HepG2 (cell line): ENCODE results near the gene NAA16. TPM values are rescaled to one million over a fixed set of nuclear protein-coding genes. Genes with fewer than 3 reads are reported as not detected.

Source experiments
- CEBPZ ChIP-seq: IDR thresholded peaks from 2 replicates; pipeline ENCODE4 v1.6.1; 2012; ENCODE audit warnings: low read length, improper control_type of control experiment
- CREB1 ChIP-seq, 2 experiments: fragments of 450-650 bp in 1 of 2; IDR thresholded peaks; 2 replicates each; pipeline ENCODE4 v1.6.1; 2016 to 2017; ENCODE audit warnings: control low read depth in 1 of 2, mild to moderate bottlenecking in 1 of 2, missing compliant biosample characterization in 1 of 2, missing genetic modification characterization in 1 of 2
- FOXO4 ChIP-seq: sonication (generic); formaldehyde crosslinking; conservative IDR thresholded peaks from 2 replicates; pipeline ENCODE4 v1.8.1; 2023; ENCODE audit warnings: missing genetic modification reagents
- KIAA2018 ChIP-seq: sonication (generic); formaldehyde crosslinking; IDR thresholded peaks from 2 replicates; pipeline ENCODE4 v1.5.0; 2020; ENCODE audit warnings: mild to moderate bottlenecking, missing genetic modification reagents, borderline replicate concordance
- NKX3-1 ChIP-seq: sonication (generic); formaldehyde crosslinking; IDR thresholded peaks from 2 replicates; pipeline ENCODE4 v1.5.0; 2020; ENCODE audit warnings: missing genetic modification reagents
- RCOR2 ChIP-seq: IDR thresholded peaks from 2 replicates; pipeline ENCODE4 v1.6.1; 2016; ENCODE audit warnings: missing biosample characterization, missing genetic modification reagents
- SP2 ChIP-seq: sonication (generic); formaldehyde crosslinking; IDR thresholded peaks from 2 replicates; pipeline ENCODE4 v1.5.1; 2020; ENCODE audit warnings: mild to moderate bottlenecking, missing genetic modification reagents
- SRSF4 ChIP-seq: fragments of 200-400 bp; formaldehyde crosslinking; IDR thresholded peaks from one replicate; pipeline ENCODE4 v1.6.1; 2018; ENCODE audit warnings: mild to moderate bottlenecking, low read depth, low read length, moderate library complexity; ENCODE audit not compliant: poor library complexity, severe bottlenecking
- ZBTB49 ChIP-seq: sonication (generic); formaldehyde crosslinking; IDR thresholded peaks from 2 replicates; pipeline ENCODE4 v1.4.0; 2020; ENCODE audit warnings: missing genetic modification reagents, borderline replicate concordance
- ZNF367 ChIP-seq: sonication (generic); formaldehyde crosslinking; IDR thresholded peaks from 2 replicates; pipeline ENCODE4 v1.4.0; 2020; ENCODE audit warnings: missing genetic modification reagents, borderline replicate concordance
- ZNF670 ChIP-seq: sonication (generic); formaldehyde crosslinking; IDR thresholded peaks from 2 replicates; pipeline ENCODE4 v1.8.0; 2022; ENCODE audit warnings: mild to moderate bottlenecking, missing genetic modification reagents, borderline replicate concordance
- polyA plus RNA-seq, 8 experiments: library from polyadenylated mRNA; depleted of rRNA in 3 of 8; stranded (reverse) in 7 of 8; unstranded in 1 of 8; fragments of >200 nt; fragmentation: Illumina TruSeq in 4 of 8; extraction: Trizol in 4 of 8; gene quantifications; 2 replicates each; pipeline versions ENCODE4 v1.2.1 to v1.2.3, GENCODE V29; 2011 to 2016; ENCODE audit warnings: low read depth in 4 of 8, missing spikeins in 1 of 8, mixed read lengths in 1 of 8; ENCODE audit not compliant: insufficient read depth in 1 of 8
- total RNA-seq, 5 experiments: library from RNA; depleted of rRNA; stranded (reverse); fragments of >200 nt; fragmentation: Illumina TruSeq; extraction: Trizol; gene quantifications; 2 replicates each; pipeline ENCODE4 v1.2.3, GENCODE V29; 2016; ENCODE audit warnings: low read depth in 1 of 5

NAA16 gene
- total and polyA plus RNA-seq, 2 of the 13 experiments (the other 11 are each of a cell fraction or from before 2014, with no cell fraction given), result 9.2 to 15.1 TPM

GRCh38 chr13:41327994-41328790 lies 17.1 kb downstream of the NAA16 start (continued):
- TF ChIP-seq KIAA2018, result no peak
- no peak for TF ChIP-seq ZNF670 (CRISPR knock-in tag)
- TF ChIP-seq RCOR2, result no peak
- TF ChIP-seq CEBPZ, result no peak
- no peak for TF ChIP-seq FOXO4 (CRISPR knock-in tag)
- TF ChIP-seq SP2 (CRISPR knock-in tag), result no peak
- no peak for TF ChIP-seq CREB1 (IDR thresholded peaks at IDR 0.05)
- TF ChIP-seq CREB1 (CRISPR knock-in tag; IDR thresholded peaks at IDR 0.05), result no peak
- no peak for TF ChIP-seq ZNF367
- no peak for TF ChIP-seq ZBTB49
- TF ChIP-seq NKX3-1, result no peak
- no peak for TF ChIP-seq SRSF4
